ENCODE data around the gene TRAF6.
"Not testable (repeated sequence)": the region's sequence is repeated elsewhere in the genome, so short reads cannot be mapped to it uniquely, and the experiment has no call there.

TRAF6 gene

DNA sequence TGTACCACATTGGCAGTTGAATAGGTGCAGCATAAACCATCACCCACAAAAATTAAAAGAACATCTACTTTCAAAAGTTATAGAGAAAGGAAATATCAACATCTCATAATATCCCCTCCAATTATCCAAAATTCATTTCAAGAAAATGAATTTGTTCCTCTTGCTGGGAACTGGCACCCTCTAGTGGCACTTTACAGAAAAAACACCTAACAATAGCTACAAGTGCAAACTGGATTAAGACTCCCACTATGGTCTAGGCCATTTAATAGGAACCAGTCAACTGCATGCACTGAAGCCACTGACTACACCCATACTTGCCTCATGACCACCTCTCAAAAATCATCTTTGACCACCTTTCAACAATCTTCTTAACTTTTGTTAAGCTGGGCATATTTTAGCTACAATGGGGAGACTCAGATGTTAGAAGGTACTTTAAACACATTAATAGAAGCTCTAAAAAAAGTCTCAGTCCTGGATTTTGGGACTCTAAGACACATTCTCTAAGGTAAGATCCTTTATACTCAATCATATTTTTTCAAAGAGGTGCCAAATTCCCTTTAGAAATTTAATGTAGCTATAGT lies 17.3 kb downstream of the TRAF6 start:
- no peak for DNase-seq

DNA sequence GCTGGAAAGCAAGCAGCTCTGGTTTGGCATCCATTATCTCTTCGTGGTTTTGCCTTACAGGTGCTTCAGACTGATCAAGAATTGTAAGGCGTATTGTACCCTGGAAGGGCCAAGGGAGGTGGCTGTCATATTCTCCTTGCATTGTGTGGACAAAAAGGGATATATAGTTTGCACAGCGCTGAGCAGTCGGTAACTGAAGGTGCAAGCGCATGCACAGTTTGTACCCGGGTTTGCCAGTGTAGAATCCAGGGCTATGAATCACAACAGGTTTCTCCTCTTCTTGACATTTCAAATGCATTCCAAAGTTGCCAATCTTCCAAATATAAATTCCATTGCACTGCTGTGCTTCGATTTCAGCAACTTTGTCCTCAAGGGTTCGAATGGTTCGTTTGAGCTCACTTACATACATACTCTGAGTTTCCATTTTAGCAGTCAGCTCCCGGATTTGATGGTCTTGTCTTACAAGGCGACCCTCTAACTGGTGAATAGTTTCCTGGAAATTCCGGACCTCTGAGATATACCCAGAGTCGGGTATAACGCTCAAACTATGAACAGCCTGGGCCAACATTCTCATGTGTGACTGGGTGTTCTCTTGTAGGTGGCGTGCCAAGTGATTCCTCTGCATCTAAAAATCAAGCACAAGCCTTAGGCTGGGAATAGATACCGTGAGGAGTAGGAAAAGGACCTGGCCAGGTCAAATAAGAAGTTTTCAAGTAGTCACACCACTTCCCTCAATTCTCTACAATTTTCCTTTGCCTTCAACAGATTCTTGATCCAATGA lies 19.9 kb downstream of the TRAF6 start:
- no peak for DNase-seq

DNA sequence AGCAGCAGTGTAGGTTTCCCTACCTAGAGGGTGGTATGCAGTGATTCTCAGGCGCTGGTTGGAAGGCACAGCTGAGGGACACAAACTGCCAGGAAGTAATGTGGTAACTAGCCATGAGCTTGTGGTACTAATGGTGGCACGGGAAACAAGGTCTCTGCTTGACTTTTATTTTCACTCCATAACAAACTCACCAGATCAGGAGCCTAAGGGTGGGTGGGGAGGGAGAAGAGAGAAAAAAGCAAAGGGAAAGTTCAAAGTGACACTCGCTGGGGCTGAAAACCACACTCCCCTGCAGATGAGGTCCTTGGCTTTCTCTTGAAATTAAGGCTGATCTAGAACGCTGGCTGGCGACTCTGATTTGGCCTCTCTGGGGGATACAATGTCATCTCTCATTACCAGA lies 22.0 kb downstream of the TRAF6 start:
- DNase-seq: no peak

DNA sequence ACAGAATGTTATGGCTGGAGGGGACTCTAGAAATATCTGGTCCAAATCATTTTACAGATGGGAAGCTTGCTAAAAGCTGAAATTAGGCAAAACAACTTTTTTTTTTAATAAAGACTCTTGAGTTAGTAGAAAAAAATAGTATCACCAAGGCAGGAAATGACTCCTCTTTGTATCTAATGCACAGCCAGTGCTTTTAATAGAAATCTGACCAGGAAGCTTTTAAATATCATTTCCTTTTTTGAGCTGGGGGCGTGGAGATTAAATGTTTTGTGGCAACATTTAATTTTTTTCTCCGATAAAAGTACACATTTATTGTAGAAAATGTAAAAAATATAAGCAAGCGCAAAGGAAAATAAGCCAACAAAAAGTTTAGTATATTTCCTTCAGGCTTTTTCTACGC lies 22.5 kb downstream of the TRAF6 start:
- DNase-seq: no peak

DNA sequence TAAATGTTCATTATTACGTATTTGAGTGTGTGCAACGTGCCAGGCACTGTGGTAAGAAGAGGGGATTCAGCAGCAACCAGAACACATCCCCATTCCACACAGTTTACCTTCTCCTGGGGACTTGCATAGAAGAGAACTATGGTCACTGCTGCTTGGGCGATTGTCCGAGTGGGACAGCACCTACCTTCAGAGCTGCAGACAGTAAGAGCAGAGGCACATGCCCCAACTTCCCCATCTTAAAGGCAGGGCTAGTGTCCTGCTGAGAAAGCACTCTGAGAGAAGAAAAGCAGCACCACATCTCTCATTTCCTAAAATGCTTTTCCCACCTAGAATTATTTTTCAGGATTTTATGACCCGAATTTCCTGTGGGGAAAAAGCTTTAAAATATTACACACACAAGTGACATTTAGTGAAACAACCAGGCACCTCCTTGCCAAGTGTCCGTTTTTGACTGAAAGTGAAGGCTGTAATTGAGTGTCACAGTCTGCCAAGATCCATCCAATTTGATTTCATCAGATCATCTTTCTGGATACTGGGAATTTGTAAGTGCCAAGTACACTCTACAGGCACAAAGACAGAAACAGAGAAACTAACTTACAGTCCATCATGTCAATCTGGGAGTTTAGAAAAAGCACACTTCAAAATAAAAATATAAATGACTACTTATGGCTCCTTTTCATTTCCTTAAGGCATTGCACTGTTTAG lies 24.6 kb downstream of the TRAF6 start:
- DNase-seq: no peak

DNA sequence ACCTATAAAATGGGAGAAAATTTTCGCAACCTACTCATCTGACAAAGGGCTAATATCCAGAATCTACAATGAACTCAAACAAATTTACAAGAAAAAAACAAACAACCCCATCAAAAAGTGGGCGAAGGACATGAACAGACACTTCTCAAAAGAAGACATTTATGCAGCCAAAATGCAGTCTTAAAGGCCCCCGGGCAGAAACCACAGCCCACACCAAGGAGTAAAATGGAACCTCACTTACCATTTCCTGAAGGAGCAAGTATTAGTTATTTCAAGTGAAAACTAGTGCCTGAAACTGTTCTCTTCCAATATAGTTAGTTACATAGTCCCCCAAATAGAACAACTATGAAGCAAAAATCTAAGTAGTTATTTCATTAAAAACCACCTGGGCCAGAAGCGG lies 27.0 kb downstream of the TRAF6 start:
- not testable (repeated sequence) for DNase-seq

DNA sequence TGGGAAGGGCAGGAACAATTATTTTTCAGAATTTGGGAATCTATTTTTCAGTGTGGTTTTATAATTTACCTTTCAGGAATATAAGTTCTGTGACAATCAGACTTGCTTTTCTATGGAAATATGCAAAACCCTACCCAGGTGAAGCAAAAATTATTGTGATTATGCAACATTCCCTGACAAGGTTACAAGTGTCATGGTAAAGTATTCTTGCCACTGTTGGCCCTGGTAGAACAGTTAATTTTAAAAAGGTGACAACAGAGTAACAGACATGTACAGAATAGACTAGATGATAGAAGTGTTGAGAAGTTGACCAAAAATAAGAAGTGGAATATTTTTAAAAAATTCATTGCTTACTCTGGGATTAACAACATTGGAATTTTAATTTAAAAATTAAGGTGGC lies 29.2 kb downstream of the TRAF6 start:
- DNase-seq: no peak

DNA sequence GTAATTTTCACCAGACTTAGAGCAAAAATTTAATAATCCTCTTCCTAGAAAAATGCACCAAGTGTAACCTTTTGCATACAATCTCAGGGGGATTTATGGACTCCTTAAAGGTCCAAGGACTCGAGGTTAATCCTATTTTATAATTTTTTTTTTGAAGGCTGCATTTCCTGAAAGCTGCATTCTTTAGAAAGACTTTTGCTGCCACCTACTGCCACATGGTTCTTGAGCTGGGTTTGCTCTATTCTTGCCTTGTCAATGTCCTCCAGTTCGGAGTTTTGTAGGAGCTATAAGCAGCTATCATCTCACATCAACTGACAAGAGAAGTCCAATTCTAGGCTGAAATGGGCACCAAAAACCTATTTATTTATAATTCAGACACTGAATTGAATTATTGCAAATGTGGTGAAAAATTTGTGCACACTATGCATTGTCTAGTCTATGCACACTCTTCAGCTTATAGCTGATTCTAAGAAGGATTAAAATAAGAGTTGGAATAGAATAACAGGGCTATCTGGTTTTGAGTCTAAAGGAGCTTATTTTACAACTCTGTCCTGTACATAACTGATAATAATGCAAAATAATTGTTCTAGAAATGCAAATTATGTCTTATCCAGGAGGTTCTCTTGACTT lies 31.3 kb downstream of the TRAF6 start:
- no peak for DNase-seq

DNA sequence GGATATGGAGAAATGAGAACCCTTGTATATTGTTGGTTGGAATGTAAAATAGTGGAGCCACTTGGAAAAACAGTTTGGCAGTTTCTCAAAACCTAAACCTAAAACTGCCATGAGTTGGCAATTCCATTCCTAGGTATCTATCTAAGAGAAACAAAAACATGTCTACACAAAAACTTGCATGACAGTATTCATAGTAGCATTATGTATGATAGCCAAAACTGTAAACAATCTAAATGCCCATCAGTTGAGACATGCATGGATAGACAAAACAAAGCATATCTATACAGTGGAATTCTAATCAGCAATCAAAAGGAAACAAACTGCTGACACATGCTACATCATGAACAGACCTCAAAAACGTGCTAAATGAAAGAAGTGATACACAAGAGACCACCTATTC lies 34.9 kb downstream of the TRAF6 start:
- DNase-seq: no peak

DNA sequence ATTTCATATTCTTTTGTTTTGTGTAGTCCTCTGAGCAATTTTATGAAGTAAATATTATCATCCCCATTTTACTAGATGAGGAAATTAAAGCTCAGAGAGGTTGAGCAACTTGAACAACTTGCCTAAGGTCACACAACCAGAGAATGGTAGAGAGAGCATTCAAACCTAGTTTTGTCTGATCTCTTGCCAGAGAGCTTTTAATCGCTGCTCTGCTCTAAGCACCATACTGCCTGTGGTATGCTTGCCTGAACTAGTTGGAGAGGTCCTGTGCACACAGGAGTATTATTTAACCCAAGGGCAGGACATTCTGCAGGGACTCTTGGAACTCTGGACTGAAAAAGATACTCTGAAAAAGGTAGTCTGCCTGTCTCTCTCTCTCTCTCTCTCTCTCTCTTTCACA lies 38.5 kb downstream of the TRAF6 start:
- no peak for DNase-seq

DNA sequence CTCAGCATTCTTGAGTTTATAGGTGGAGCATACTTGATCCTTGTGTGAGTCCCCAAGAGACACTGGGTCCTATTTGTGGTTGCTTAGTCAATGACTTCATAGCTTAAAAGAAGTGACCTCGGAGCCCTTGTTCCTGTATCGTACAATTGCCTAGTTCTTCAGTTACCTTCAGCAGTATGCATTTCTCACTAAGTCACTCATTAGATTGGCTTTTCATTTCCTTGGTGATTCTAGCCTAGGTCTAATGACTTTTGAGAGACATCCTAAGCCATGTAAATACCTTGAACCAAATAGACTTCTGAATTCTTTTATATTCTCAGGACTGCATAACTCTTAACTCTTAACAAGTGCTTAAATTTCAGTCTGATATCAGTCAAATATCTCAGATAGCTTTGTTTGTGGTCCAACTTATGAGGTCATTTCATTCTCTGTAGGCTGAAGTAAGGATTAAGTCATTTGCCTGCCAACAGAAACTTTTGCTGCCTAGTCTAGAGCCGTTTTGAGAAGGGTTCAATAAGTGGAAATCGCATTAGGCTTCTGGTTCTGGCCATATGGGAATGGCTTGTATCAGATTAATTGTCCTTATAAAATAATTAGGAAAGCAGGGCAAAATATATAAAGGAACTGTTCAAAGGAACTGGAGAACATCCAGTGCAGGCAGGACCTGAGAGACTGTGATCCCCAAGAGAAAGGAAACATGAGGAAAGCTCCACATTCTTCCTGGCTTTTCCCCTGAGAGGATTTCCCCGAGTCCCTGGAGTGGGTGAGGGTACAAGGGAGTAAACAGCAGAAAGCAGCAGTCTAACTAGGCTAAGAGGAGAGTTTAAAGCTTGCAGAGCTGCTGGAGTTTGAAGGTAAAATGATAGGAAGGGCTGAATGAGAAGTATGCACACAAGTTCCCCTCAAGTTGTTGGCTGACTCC lies 39.9 kb downstream of the TRAF6 start:
- no peak for DNase-seq

DNA sequence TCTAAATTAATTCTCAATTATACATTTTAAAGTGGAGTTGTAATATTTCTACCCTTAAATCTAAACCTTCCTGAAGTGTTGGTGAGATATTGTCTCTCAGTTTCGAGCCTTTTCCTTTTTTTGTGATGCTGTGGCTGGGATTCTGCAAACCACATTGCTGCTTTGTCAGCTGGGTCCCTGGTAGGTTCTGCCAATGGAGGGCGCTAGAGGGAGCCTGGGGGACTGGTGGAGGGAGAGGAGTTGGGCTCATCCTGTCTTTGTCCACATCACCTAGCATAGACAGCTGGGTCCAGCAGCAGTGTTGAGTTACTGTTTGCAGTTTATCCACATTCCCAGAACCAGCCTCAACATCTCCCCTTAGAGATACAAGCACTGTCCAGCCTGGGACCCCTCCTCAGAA lies 41.0 kb downstream of the TRAF6 start:
- DNase-seq: no peak

DNA sequence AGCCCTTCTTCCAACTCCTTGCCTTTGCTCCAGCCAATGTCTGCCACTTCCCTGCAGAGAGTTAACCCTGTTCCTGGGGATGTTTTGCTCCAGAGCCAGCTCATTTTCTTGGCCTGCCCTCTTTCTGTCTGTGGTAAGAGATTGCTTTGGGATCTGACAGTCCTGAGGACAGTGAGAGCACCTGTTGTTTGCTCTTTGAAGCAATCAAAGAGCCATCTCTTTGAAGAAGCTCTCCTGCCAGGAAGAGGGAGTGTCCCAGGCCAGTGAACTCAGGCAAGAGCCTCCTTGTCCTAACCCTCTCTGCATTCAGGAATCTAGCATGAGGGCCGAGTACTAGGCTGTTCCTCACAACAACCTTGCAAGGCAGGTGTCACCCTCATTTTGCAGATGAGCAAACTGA lies 42.2 kb downstream of the TRAF6 start:
- no peak for DNase-seq

DNA sequence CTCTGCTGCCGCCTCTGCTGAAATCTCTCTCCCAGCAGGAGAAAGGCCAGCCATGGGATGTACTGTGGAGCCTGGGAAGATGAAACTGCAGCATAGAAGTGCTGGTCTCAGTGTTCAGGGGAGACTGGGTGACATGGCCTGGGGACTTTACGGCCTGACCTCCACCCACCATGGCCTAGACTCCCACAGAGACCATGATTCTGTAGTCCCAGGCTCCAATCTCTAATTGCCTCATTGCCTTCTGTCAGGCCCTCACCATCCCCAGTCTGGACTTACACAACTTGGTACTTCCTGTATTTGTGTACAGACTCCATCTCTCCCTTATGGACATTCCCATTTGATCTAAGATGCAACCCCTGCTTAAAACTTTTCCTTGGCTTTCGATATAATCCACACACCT lies 43.1 kb downstream of the TRAF6 start:
- no peak for DNase-seq

DNA sequence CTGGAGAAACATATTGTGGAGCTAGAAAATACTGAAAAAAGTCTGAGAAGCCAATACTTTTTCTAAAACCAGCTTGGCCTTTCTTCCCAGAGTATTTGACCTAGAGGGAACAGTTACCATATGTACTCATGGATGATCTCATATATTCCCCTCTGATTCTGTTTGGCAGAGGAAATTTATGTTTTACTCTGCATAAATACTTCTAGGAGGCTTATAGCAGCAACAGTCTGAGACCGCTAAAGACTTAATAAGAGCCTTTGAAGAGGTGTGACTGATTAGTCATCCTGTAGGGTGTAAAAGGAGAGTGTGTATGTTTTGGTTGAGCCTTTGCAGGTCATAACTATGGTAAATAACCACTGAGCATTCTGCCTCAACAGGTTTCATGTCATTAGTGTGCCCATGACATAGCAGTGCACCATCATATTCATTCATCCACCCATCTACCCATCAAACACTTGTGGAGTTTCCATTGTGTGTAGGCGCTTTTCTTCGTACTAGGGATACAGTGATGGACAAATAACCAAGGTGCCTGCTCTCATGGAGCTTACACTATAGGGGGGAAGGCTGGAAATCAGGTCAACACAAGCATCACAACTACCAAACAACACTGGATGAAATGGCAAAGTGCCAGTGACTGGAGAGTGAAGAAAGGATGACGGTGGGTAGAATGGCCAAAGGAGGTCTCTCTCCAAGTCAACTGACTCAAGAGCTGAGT lies 44.5 kb downstream of the TRAF6 start:
- no peak for DNase-seq

DNA sequence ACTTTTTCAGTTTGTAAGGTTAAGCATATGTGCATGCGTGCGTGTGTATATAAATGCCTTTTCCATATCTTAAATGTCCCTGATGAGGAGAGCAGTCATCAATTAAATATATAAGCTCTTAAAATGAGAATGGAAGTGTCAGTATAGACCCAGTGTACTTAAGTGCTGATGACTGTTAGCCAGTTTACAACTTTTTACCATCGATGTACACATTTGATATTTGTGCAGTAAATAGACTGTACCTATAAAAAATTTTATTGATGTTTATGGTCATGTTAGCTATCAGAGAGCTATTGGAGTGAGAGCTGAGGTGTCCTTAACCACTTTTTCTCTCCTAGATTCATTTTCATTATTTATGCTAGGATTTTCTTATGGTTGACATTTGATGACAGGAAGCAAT lies 45.4 kb downstream of the TRAF6 start:
- no peak for DNase-seq

DNA sequence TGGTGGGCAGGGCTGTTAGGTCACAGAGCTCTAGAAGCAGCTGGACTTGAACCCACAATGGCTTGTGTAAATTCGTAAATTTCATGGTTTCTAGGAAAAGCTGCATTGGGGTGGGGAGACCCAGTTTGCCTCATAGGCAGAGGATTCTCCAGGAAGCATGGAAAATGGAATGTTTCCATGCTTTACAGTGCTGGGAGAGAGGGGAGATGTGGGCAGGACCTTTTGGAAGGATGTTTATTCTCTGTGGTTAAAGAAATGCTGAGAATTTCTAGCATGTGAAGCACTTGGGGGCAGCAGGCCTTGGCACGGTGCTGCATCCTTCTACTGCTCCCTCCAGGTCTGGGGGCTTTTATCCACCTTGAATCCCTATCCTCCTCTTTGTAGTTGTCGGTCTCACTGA lies 46.3 kb downstream of the TRAF6 start:
- DNase-seq: no peak

DNA sequence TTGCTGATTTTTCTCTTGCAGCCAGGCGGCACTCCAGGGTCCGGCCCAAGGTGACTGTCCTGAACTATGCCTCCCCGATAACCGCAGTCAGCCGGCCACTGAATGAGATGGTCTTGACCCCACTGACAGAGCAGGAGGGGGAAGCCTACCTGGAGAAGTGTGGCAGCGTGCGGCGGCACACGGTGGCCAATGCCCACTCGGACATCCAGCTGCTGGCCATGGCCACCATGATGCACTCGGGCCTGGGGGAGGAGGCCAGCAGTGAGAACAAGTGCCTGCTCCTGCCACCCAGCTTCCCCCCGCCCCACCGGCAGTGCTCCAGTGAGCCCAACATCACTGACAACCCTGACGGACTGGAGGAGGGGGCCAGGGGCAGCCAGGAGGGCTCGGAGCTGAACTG lies 47.8 kb downstream of the TRAF6 start:
- no peak for DNase-seq

DNA sequence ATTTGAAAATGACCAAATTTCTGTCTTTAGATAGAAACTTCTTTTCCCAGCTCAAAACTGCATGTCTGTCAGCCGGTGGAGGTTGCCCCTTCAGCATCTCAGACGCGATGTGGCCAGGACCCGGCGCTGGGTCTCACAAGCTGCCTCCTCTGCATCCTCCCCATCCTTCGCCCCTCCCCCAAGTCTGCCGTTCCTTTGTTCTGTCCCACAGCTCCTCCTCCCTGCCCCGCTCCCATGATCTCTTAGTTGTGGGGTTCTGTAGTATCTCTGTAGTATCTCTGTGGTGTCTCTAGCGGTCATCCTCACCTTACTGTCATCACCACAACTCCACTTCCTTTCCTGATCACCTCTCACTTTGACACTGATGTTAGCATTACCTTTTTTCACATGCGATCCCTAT lies 49.9 kb downstream of the TRAF6 start:
- DNase-seq: no peak

DNA sequence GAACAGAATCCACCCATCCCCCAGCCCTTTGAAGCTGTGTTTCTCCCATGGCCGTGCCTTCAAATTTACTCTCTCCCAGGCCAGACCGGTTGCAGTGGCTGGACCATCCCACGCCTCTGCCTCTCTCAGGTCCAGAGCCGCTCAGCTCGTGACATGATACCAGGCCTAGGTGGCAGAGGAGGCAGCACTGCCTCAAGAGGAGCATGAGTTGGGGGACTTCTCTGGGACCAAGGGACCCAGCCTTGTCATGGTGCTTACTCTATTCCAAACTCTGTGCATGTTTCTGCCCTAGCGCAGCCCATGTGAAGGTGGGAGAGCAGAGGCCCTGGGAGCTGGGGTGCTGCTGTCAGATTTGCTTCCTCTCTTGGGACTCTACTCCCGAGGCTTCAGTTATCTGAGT lies 51.0 kb downstream of the TRAF6 start:
- no peak for DNase-seq

DNA sequence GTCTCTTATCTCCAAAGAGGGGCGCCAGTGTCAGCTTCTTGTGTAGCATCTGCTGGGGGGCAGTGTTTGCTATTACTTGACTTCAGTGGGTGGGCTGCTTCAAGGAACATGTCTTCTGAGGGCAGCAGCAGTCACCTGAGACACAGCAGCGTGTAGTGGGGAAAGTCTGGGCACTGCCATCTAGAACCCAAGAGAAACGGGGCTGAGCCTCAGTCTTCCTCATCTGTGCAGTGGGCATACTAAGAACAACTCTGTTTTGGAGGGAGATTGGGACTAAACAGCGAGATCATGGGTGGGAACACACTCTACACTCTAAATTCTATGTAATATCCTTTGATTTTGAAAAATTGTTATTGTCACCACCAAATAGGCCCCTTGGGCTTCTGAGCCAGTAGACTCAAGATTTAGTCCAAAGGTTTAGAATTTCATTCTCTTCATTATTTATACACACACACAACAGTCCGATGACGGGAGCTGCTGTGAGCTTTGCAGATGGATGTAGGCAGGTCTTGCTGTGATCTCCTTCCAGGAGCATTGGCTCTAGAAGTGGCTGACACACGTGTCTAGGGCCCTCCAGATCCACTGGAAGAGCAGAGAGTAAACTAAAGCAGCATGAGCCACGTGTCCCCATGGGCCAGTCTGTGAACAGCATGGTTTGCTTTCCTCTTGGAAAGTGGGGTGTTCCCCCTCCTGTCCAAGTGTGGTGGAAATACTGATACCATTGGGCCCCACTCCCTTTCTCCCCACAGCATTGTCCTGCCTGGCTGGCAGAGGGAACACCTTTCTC lies 51.8 kb downstream of the TRAF6 start:
- DNase-seq: no peak
